SK-N-SH (cell line): ENCODE data around the gene OOSP1.

Source experiments
- CTCF ChIP-seq: fragments of 200-600 bp; sonication (generic); IDR thresholded peaks from 2 replicates; pipeline ENCODE4 v1.6.1; 2017; ENCODE audit warnings: antibody characterized with exemption, mild to moderate bottlenecking, moderate library complexity
- EP300 ChIP-seq, 2 experiments: IDR thresholded peaks; 2 replicates each; pipeline versions ENCODE4 v1.4.0 to v1.6.1; 2012; ENCODE audit warnings: borderline replicate concordance in 1 of 2, low read depth in 1 of 2, low read length in 1 of 2
- EZH2phosphoT487 ChIP-seq: fragments of 200-600 bp; sonication (generic); IDR thresholded peaks from 2 replicates; pipeline ENCODE4 v1.6.1; 2017; ENCODE audit warnings: low read depth, mixed run types, mild to moderate bottlenecking, antibody characterized with exemption, moderate library complexity, borderline replicate concordance
- MXI1 ChIP-seq: IDR thresholded peaks from 2 replicates; pipeline ENCODE4 v1.6.1; 2012; ENCODE audit warnings: mild to moderate bottlenecking, low read depth, low read length, improper control_type of control experiment
- NRF1 ChIP-seq: IDR thresholded peaks from 2 replicates; pipeline ENCODE4 v1.6.1; 2012; ENCODE audit warnings: low read depth, mild to moderate bottlenecking, low read length
- SMC3 ChIP-seq: IDR thresholded peaks from 2 replicates; pipeline ENCODE4 v1.6.1; 2012; ENCODE audit warnings: low read depth, low read length, improper control_type of control experiment
- TAF1 ChIP-seq: IDR thresholded peaks from 2 replicates; pipeline ENCODE4 v1.6.1; 2012; ENCODE audit warnings: low read depth, mild to moderate bottlenecking, low read length, moderate library complexity, borderline replicate concordance
- TEAD4 ChIP-seq: IDR thresholded peaks from 2 replicates; pipeline ENCODE4 v1.4.0; 2012; ENCODE audit warnings: mild to moderate bottlenecking, borderline replicate concordance; ENCODE audit not compliant: insufficient read depth
- USF2 ChIP-seq: fragments of 150-350 bp; IDR thresholded peaks from 2 replicates; pipeline ENCODE4 v1.6.1; 2017; ENCODE audit warnings: antibody characterized with exemption, low read length, low read depth, borderline replicate concordance
- YY1 ChIP-seq: IDR thresholded peaks from 2 replicates; pipeline ENCODE4 v1.4.0; 2012; ENCODE audit warnings: low read depth, mild to moderate bottlenecking
- TF ChIP-seq, protein P1 (sequence below): IDR thresholded peaks from 2 replicates; pipeline ENCODE4 v1.6.1; 2012; ENCODE audit warnings: mild to moderate bottlenecking, low read depth, low read length, moderate library complexity

DNA sequence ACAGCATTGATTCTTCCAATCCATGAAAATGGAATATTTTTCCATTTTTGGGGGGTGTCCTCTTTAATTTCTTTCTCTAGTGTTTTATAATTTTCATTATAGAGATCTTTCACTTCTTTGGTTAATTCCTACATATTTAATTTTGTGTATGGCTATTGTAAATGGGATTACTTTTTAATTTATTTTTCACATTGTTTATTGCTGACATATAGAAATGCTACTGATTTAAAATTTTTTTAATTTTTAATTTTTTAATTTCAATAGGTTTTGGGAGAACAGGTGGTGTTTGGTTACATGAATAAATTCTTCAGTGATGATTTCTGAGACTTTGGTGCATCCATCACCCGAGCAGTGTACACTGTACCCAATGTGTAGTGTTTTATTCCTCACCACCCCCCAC, 52.2 kb downstream of the OOSP1 start:
- TF ChIP-seq SMC3 (no peak), USF2 (no peak), EZH2phosphoT487 (no peak), CTCF (no peak), NRF1 (no peak), TAF1 (no peak), TEAD4 (no peak), MXI1 (no peak), EP300 (IDR thresholded peaks at IDR 0.05; ENCODE audit: borderline replicate concordance in 1 of 2, low read depth in 1 of 2, low read length in 1 of 2) (no peak), YY1 (no peak)
- TF ChIP-seq, protein P1, sequence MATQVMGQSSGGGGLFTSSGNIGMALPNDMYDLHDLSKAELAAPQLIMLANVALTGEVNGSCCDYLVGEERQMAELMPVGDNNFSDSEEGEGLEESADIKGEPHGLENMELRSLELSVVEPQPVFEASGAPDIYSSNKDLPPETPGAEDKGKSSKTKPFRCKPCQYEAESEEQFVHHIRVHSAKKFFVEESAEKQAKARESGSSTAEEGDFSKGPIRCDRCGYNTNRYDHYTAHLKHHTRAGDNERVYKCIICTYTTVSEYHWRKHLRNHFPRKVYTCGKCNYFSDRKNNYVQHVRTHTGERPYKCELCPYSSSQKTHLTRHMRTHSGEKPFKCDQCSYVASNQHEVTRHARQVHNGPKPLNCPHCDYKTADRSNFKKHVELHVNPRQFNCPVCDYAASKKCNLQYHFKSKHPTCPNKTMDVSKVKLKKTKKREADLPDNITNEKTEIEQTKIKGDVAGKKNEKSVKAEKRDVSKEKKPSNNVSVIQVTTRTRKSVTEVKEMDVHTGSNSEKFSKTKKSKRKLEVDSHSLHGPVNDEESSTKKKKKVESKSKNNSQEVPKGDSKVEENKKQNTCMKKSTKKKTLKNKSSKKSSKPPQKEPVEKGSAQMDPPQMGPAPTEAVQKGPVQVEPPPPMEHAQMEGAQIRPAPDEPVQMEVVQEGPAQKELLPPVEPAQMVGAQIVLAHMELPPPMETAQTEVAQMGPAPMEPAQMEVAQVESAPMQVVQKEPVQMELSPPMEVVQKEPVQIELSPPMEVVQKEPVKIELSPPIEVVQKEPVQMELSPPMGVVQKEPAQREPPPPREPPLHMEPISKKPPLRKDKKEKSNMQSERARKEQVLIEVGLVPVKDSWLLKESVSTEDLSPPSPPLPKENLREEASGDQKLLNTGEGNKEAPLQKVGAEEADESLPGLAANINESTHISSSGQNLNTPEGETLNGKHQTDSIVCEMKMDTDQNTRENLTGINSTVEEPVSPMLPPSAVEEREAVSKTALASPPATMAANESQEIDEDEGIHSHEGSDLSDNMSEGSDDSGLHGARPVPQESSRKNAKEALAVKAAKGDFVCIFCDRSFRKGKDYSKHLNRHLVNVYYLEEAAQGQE = no peak
